H9 (cell line): ENCODE results near the gene SLC35B2. TPM values are rescaled to one million over a fixed set of nuclear protein-coding genes. Genes with fewer than 3 reads are reported as not detected.

Source experiments
- DNase-seq: peaks from one replicate; pipeline ENCODE4 v3.0.0-alpha.2; 2017
- H2AFZ ChIP-seq: one replicate; pipeline ENCODE4 v1.6.1; 2013; ENCODE audit warnings: mild to moderate bottlenecking, low read length, control low read depth, moderate library complexity
- H2AK5ac ChIP-seq: 2 replicates; pipeline ENCODE4 v1.6.1; 2013; ENCODE audit warnings: low read length, control low read depth, mixed read lengths; ENCODE audit not compliant: insufficient read length
- H2BK120ac ChIP-seq: one replicate; pipeline ENCODE4 v1.6.1; 2013; ENCODE audit warnings: low read depth, mild to moderate bottlenecking, low read length, control low read depth, inconsistent platforms; ENCODE audit not compliant: poor library complexity, severe bottlenecking
- H2BK12ac ChIP-seq: 2 replicates; pipeline ENCODE4 v1.6.1; 2013; ENCODE audit warnings: low read length, control low read depth, mixed read lengths, low read depth; ENCODE audit not compliant: insufficient read length
- H2BK15ac ChIP-seq: 2 replicates; pipeline ENCODE4 v1.6.1; 2013; ENCODE audit warnings: low read depth, low read length, control low read depth
- H2BK20ac ChIP-seq: one replicate; pipeline ENCODE4 v1.6.1; 2013; ENCODE audit warnings: low read depth, mild to moderate bottlenecking, low read length, control low read depth, inconsistent platforms; ENCODE audit not compliant: poor library complexity, severe bottlenecking
- H2BK5ac ChIP-seq: 2 replicates; pipeline ENCODE4 v1.6.1; 2013; ENCODE audit warnings: low read length, control low read depth, mixed read lengths; ENCODE audit not compliant: insufficient read length
- H3K14ac ChIP-seq: 2 replicates; pipeline ENCODE4 v1.6.1; 2013; ENCODE audit warnings: low read length, control low read depth; ENCODE audit not compliant: insufficient read depth
- H3K18ac ChIP-seq: 2 replicates; pipeline ENCODE4 v1.6.1; 2013; ENCODE audit warnings: low read depth, mild to moderate bottlenecking, mixed read lengths, low read length, control low read depth; ENCODE audit not compliant: insufficient read length
- H3K23ac ChIP-seq: 2 replicates; pipeline ENCODE4 v1.6.1; 2013; ENCODE audit warnings: low read length, control low read depth, mixed read lengths, low read depth; ENCODE audit not compliant: insufficient read length
- H3K23me2 ChIP-seq: 2 replicates; pipeline ENCODE4 v1.6.1; 2013; ENCODE audit warnings: low read depth, mild to moderate bottlenecking, mixed read lengths, low read length, control low read depth; ENCODE audit not compliant: insufficient read length, poor library complexity, severe bottlenecking
- H3K27ac ChIP-seq: 2 replicates; pipeline ENCODE4 v1.5.1; 2013; ENCODE audit warnings: low read length, control low read depth, mixed read lengths, low read depth; ENCODE audit not compliant: insufficient read length
- H3K27me3 ChIP-seq: 2 replicates; pipeline ENCODE4 v1.6.1; 2013; ENCODE audit warnings: low read length, control low read depth, inconsistent platforms; ENCODE audit not compliant: insufficient read depth
- H3K4ac ChIP-seq: 2 replicates; pipeline ENCODE4 v1.6.1; 2013; ENCODE audit warnings: low read depth, mild to moderate bottlenecking, control low read depth, inconsistent platforms, low read length, moderate library complexity
- H3K4me1 ChIP-seq: 2 replicates; pipeline ENCODE4 v1.6.1; 2013; ENCODE audit warnings: low read length, control low read depth, inconsistent platforms; ENCODE audit not compliant: insufficient read depth
- H3K4me2 ChIP-seq: 2 replicates; pipeline ENCODE4 v1.6.1; 2013; ENCODE audit warnings: low read length, control low read depth, mixed read lengths; ENCODE audit not compliant: insufficient read length, insufficient read depth
- H3K56ac ChIP-seq: 2 replicates; pipeline ENCODE4 v1.6.1; 2013; ENCODE audit warnings: low read depth, mild to moderate bottlenecking, mixed read lengths, low read length, control low read depth; ENCODE audit not compliant: insufficient read length
- H3K79me1 ChIP-seq: 2 replicates; pipeline ENCODE4 v1.6.1; 2013; ENCODE audit warnings: low read depth, mild to moderate bottlenecking, moderate library complexity, low read length, control low read depth, inconsistent platforms; ENCODE audit not compliant: insufficient read depth, poor library complexity, severe bottlenecking
- H3K79me2 ChIP-seq: 2 replicates; pipeline ENCODE4 v1.6.1; 2013; ENCODE audit warnings: low read length, control low read depth, inconsistent platforms; ENCODE audit not compliant: insufficient read depth
- H3K9ac ChIP-seq: 2 replicates; pipeline ENCODE4 v1.6.1; 2013; ENCODE audit warnings: low read length, control low read depth, mixed read lengths; ENCODE audit not compliant: insufficient read length; ENCODE audit errors: extremely low read depth
- H3K9me3 ChIP-seq: one replicate; pipeline ENCODE4 v1.6.1; 2013; ENCODE audit warnings: low read depth, low read length, inconsistent platforms; ENCODE audit not compliant: control insufficient read depth
- H3T11ph ChIP-seq: one replicate; pipeline ENCODE4 v1.6.1; 2013; ENCODE audit warnings: mild to moderate bottlenecking, low read length, control low read depth, inconsistent platforms
- H4K20me1 ChIP-seq: one replicate; pipeline ENCODE4 v1.6.1; 2013; ENCODE audit not compliant: control insufficient read depth, insufficient read length, insufficient read depth
- H4K5ac ChIP-seq: 2 replicates; pipeline ENCODE4 v1.6.1; 2013; ENCODE audit warnings: low read depth, mild to moderate bottlenecking, mixed read lengths, low read length, control low read depth; ENCODE audit not compliant: insufficient read length
- H4K8ac ChIP-seq: replicated peaks from 2 replicates; pipeline ENCODE4 v1.6.1; 2013; ENCODE audit warnings: low read length, control low read depth, mixed read lengths, low read depth; ENCODE audit not compliant: insufficient read length
- H4K91ac ChIP-seq: 2 replicates; pipeline ENCODE4 v1.6.1; 2013; ENCODE audit warnings: low read depth, mild to moderate bottlenecking, moderate library complexity, mixed read lengths, low read length, control low read depth; ENCODE audit not compliant: insufficient read length
- H3K27ac Mint-ChIP-seq, 3 experiments: 2 replicates in 2 of 3; 3 replicates in 1 of 3; pipeline ENCODE4 v1.8.0; 2020 to 2021; ENCODE audit warnings: mixed read lengths in 3 of 3, mild to moderate bottlenecking in 1 of 3, moderate library complexity in 1 of 3
- H3K27me3 Mint-ChIP-seq: 2 replicates; pipeline ENCODE4 v1.8.0; 2021; ENCODE audit warnings: low read depth, mild to moderate bottlenecking, moderate library complexity, mixed read lengths
- H3K36me3 Mint-ChIP-seq, 3 experiments: 2 replicates in 2 of 3; 3 replicates in 1 of 3; pipeline ENCODE4 v1.8.0; 2020 to 2021; ENCODE audit warnings: low read depth in 3 of 3, mixed read lengths in 3 of 3; ENCODE audit not compliant: insufficient read depth in 1 of 3
- H3K4me1 Mint-ChIP-seq, 2 experiments: 2 replicates each; pipeline ENCODE4 v1.8.0; 2020; ENCODE audit warnings: mixed read lengths in 2 of 2
- H3K4me3 Mint-ChIP-seq, 2 experiments: 2 replicates in 1 of 2; 3 replicates in 1 of 2; pipeline ENCODE4 v1.8.0; 2020 to 2021; ENCODE audit warnings: mild to moderate bottlenecking in 2 of 2, mixed read lengths in 2 of 2, moderate library complexity in 1 of 2
- H3K9me3 Mint-ChIP-seq, 2 experiments: 2 replicates in 1 of 2; 3 replicates in 1 of 2; pipeline ENCODE4 v1.8.0; 2020; ENCODE audit warnings: mild to moderate bottlenecking in 2 of 2, mixed read lengths in 2 of 2, moderate library complexity in 1 of 2
- WGBS: extraction: QIAGEN DNeasy Blood & Tissue Kit; methylation state at CpG from one replicate; pipeline ENCODE4 v1.1.7; 2013; ENCODE audit warnings: missing lambda C conversion rate, low lambda C conversion rate, mixed read lengths; ENCODE audit not compliant: insufficient read length; ENCODE audit errors: extremely low coverage; 5-methylcytosine and 5-hydroxymethylcytosine counted together
- total RNA-seq: library from RNA; stranded (reverse); gene quantifications from 2 replicates; pipeline ENCODE4 v1.2.1, GENCODE V29; 2021
- TF ChIP-seq, protein P1 (sequence below): fragments of 200-600 bp; sonication (generic); conservative IDR thresholded peaks from 3 replicates; pipeline ENCODE4 v1.8.0; 2021; ENCODE audit warnings: antibody characterized with exemption, mild to moderate bottlenecking

Gene SLC35B2
- total RNA-seq, 1 experiment from 2014 or later: 34.5 TPM

DNA sequence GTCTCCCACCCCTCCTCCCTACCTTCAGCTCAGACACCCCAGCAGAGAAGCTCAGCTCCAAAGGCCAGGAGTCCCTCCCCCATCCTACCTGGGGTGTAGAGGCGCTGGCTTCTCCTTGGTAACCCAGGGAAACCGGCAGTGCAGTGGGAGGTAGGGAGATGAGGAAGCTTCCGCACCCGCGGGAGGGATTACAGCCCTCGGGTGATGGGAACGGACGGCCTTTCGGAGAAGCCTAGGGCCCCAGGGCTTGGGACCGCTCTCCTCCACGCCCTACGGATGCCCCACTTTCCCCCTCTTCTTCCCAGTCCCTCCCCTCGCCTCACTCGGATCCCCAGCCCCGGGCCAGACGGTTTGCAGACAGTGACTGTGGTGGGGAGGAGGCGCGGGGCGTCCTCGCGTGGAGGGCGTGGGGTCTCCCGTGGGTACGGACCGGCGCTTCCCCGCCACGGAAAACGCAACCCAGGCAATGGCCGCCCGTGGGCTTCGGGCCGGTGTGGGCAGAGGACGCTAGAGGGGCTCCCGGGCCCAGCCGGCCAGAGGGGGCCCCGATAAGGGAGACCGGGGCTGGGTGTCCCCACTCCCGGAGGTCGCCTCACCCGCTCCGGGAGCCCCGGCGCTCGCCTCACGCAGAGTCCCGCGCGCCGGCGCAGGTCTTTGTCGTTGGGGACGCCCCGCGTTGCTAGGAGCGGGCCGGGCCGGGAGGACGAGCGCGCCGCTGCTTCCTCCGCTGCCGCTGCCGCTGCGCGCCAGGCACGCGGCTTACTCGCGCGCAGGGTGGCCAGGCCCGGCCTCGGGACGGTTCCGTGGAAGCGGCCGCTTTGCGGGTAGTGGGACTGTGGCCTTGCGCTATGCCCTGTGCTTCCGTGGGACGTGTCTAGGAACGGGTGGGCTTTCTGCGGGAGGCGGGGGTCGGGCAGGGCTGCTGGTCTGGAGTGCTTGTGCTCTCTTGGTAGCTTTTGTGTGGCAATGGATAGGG, 40.0 kb upstream of the SLC35B2 start:
- H2BK20ac ChIP-seq: no peak overlapping the region
- H2BK120ac ChIP-seq: no peak overlapping the region
- no peak overlapping the region for H3K9ac ChIP-seq
- no peak overlapping the region for H2BK5ac ChIP-seq
- TF ChIP-seq, protein P1, sequence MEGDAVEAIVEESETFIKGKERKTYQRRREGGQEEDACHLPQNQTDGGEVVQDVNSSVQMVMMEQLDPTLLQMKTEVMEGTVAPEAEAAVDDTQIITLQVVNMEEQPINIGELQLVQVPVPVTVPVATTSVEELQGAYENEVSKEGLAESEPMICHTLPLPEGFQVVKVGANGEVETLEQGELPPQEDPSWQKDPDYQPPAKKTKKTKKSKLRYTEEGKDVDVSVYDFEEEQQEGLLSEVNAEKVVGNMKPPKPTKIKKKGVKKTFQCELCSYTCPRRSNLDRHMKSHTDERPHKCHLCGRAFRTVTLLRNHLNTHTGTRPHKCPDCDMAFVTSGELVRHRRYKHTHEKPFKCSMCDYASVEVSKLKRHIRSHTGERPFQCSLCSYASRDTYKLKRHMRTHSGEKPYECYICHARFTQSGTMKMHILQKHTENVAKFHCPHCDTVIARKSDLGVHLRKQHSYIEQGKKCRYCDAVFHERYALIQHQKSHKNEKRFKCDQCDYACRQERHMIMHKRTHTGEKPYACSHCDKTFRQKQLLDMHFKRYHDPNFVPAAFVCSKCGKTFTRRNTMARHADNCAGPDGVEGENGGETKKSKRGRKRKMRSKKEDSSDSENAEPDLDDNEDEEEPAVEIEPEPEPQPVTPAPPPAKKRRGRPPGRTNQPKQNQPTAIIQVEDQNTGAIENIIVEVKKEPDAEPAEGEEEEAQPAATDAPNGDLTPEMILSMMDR: no peak
- H3T11ph ChIP-seq: no peak overlapping the region
- no peaks in the 10 kb centered on the region for H3K9me3 ChIP-seq
- no peak overlapping the region for H2BK15ac ChIP-seq
- peaks cover 13 to 14% of the 10 kb centered on the region in 2 experiments for H3K4me1 Mint-ChIP-seq
- peak; percentile 56 for DNase-seq
- no peak overlapping the region for H4K8ac ChIP-seq
- no peak overlapping the region for H3K56ac ChIP-seq
- H3K4ac ChIP-seq: no peak overlapping the region
- peak overlapping the region; percentile 89 for H3K4me2 ChIP-seq
- peaks cover 10% of the 10 kb centered on the region for H3K23me2 ChIP-seq
- H4K20me1 ChIP-seq: no peaks in the 10 kb centered on the region
- peaks cover 21 to 32% (median 25%) of the 10 kb centered on the region in 3 experiments; a peak in 6 of 7 replicates for H3K36me3 Mint-ChIP-seq
- H3K4me1 ChIP-seq: no peaks in the 10 kb centered on the region
- no peak overlapping the region for H3K18ac ChIP-seq
- no CpG with 5 or more reads among the region's 86 CpGs for WGBS
- peak overlapping the region; percentile 65 to 83 for H3K4me3 Mint-ChIP-seq
- no peak overlapping the region for H4K91ac ChIP-seq
- peak overlapping the region in 1 of 3 experiments; percentile 52; a peak in 1 of 7 replicates for H3K27ac Mint-ChIP-seq
- H3K27me3 Mint-ChIP-seq: peaks cover 48% of the 10 kb centered on the region
- no peak overlapping the region for H2BK12ac ChIP-seq
- H2AFZ ChIP-seq: no peak overlapping the region
- H3K27me3 ChIP-seq: no peaks in the 10 kb centered on the region; the same call in 1 of the 2 replicates
- H2AK5ac ChIP-seq: no peak overlapping the region
- H3K14ac ChIP-seq: peak overlapping the region; percentile 21; the same call in 1 of the 2 replicates
- no peaks in the 10 kb centered on the region for H3K79me2 ChIP-seq
- H3K79me1 ChIP-seq: no peaks in the 10 kb centered on the region
- no peak overlapping the region for H3K23ac ChIP-seq
- H3K9me3 Mint-ChIP-seq: no peaks in the 10 kb centered on the region
- H4K5ac ChIP-seq: no peak overlapping the region
- no peak overlapping the region for H3K27ac ChIP-seq
